GM23338 (cell line): Measurements from ENCODE around the gene RPL32. TPM values are rescaled to one million over a fixed set of nuclear protein-coding genes. Genes with fewer than 3 reads are reported as not detected.

ENCODE experiments used
- ATAC-seq: fragments of 200-7000 bp; cut with Tn5 transposase; 3 replicates; pipeline ENCODE4 v1.9.1; 2020
- DNase-seq: peaks from one replicate; pipeline ENCODE4 v3.0.0-alpha.2; 2015; ENCODE audit warnings: low spot score
- H2AFZ ChIP-seq: fragments of 200-600 bp; sonication (generic); 2 replicates; pipeline ENCODE4 v1.8.0; 2016; ENCODE audit warnings: antibody characterized with exemption, mild to moderate bottlenecking, moderate library complexity
- H3F3A ChIP-seq: fragments of 200-600 bp; sonication (generic); replicated peaks from 2 replicates; pipeline ENCODE4 v1.8.0; 2017; ENCODE audit warnings: antibody characterized with exemption, mixed run types, low read depth
- H3K27ac ChIP-seq: fragments of 200-600 bp; sonication (generic); 2 replicates; pipeline ENCODE4 v1.6.1; 2016; ENCODE audit warnings: low read depth
- H3K27me3 ChIP-seq: fragments of 200-600 bp; sonication (generic); 2 replicates; pipeline ENCODE4 v1.8.0; 2016; ENCODE audit warnings: mild to moderate bottlenecking, mixed run types, moderate library complexity; ENCODE audit not compliant: insufficient read depth
- H3K36me3 ChIP-seq: fragments of 200-600 bp; sonication (generic); 2 replicates; pipeline ENCODE4 v1.8.0; 2016; ENCODE audit warnings: mild to moderate bottlenecking; ENCODE audit not compliant: insufficient read depth
- H3K4me1 ChIP-seq: fragments of 200-600 bp; sonication (generic); 2 replicates; pipeline ENCODE4 v1.8.0; 2016; ENCODE audit warnings: mild to moderate bottlenecking, moderate library complexity; ENCODE audit not compliant: insufficient read depth
- H3K4me2 ChIP-seq: fragments of 200-600 bp; sonication (generic); 2 replicates; pipeline ENCODE4 v1.7.1; 2017; ENCODE audit warnings: mixed run types
- H3K4me3 ChIP-seq: fragments of 200-600 bp; sonication (generic); 2 replicates; pipeline ENCODE4 v1.6.1; 2016; ENCODE audit warnings: mixed run types
- H3K79me2 ChIP-seq: fragments of 200-600 bp; sonication (generic); replicated peaks from 2 replicates; pipeline ENCODE4 v1.8.0; 2017; ENCODE audit warnings: mild to moderate bottlenecking; ENCODE audit not compliant: insufficient read depth
- H3K9me2 ChIP-seq: fragments of 200-600 bp; sonication (generic); 2 replicates; pipeline ENCODE4 v1.8.0; 2017; ENCODE audit not compliant: insufficient read depth
- H4K20me1 ChIP-seq: fragments of 200-600 bp; sonication (generic); replicated peaks from 2 replicates; pipeline ENCODE4 v1.8.0; 2017; ENCODE audit warnings: mild to moderate bottlenecking; ENCODE audit not compliant: insufficient read depth
- H3K27ac Mint-ChIP-seq: 2 replicates; pipeline ENCODE4 v1.8.0; 2020; ENCODE audit warnings: inconsistent platforms, mild to moderate bottlenecking, moderate library complexity, mixed read lengths
- H3K27me3 Mint-ChIP-seq: 3 replicates; pipeline ENCODE4 v1.8.0; 2022; ENCODE audit warnings: low read depth, mild to moderate bottlenecking, moderate library complexity, mixed read lengths, inconsistent platforms; ENCODE audit not compliant: insufficient read depth, poor library complexity
- H3K36me3 Mint-ChIP-seq: 3 replicates; pipeline ENCODE4 v1.8.0; 2021; ENCODE audit warnings: low read depth, mild to moderate bottlenecking, inconsistent platforms, moderate library complexity, mixed read lengths
- H3K4me1 Mint-ChIP-seq: 3 replicates; pipeline ENCODE4 v1.8.0; 2020; ENCODE audit warnings: mild to moderate bottlenecking, inconsistent platforms, mixed read lengths
- H3K4me3 Mint-ChIP-seq: 3 replicates; pipeline ENCODE4 v1.8.0; 2021; ENCODE audit warnings: moderate library complexity, mild to moderate bottlenecking, inconsistent platforms, mixed read lengths
- H3K9me3 Mint-ChIP-seq: 3 replicates; pipeline ENCODE4 v1.8.0; 2020; ENCODE audit warnings: moderate library complexity, mild to moderate bottlenecking, inconsistent platforms, mixed read lengths
- CREB1 ChIP-seq: fragments of 250-450 bp; sonication (Bioruptor Pico); IDR thresholded peaks from 2 replicates; pipeline ENCODE4 v1.5.0; 2020; ENCODE audit warnings: low read depth, mild to moderate bottlenecking, moderate library complexity
- CTCF ChIP-seq, 2 experiments: fragments of 200-600 bp in 1 of 2; sonication (generic) in 1 of 2; conservative IDR thresholded peaks; 2 replicates each; pipeline versions ENCODE4 v1.5.1 to v1.6.1; 2016 to 2017; ENCODE audit warnings: antibody characterized with exemption in 2 of 2, low read depth in 2 of 2, mild to moderate bottlenecking in 2 of 2, moderate library complexity in 1 of 2
- EZH2 ChIP-seq: fragments of 200-600 bp; sonication (generic); IDR thresholded peaks from one replicate; pipeline ENCODE4 v1.8.0; 2017; ENCODE audit warnings: antibody characterized with exemption, mild to moderate bottlenecking, low read depth; ENCODE audit not compliant: unreplicated experiment
- EZH2phosphoT487 ChIP-seq: fragments of 200-600 bp; sonication (generic); IDR thresholded peaks from one replicate; pipeline ENCODE4 v1.8.1; 2018; ENCODE audit warnings: antibody characterized with exemption; ENCODE audit not compliant: unreplicated experiment
- JUNB ChIP-seq: IDR thresholded peaks from one replicate; pipeline ENCODE4 v1.6.1; 2016; ENCODE audit warnings: antibody characterized with exemption; ENCODE audit not compliant: unreplicated experiment
- NANOG ChIP-seq: IDR thresholded peaks from 2 replicates; pipeline ENCODE4 v1.6.1; 2016; ENCODE audit warnings: antibody characterized with exemption, borderline replicate concordance
- POLR2AphosphoS5 ChIP-seq: IDR thresholded peaks from 2 replicates; pipeline ENCODE4 v1.6.1; 2016; ENCODE audit warnings: antibody characterized with exemption, low read depth
- STAT1 ChIP-seq: IDR thresholded peaks from one replicate; pipeline ENCODE4 v1.6.1; 2016; ENCODE audit warnings: antibody characterized with exemption; ENCODE audit not compliant: unreplicated experiment
- ZNF114 ChIP-seq: fragments of 250-450 bp; sonication (Bioruptor Pico); IDR thresholded peaks from 2 replicates; pipeline ENCODE4 v1.5.0; 2020; ENCODE audit warnings: mild to moderate bottlenecking, moderate library complexity
- ZNF331 ChIP-seq: fragments of 250-450 bp; sonication (Bioruptor Pico); IDR thresholded peaks from 2 replicates; pipeline ENCODE4 v1.5.0; 2020; ENCODE audit warnings: low read depth, mild to moderate bottlenecking, moderate library complexity
- polyA plus RNA-seq: library from polyadenylated mRNA; unstranded; fragments of >200 nt; fragmentation: Nextera tagmentation; extraction: Ambion mirVana; gene quantifications from 2 replicates; pipeline ENCODE4 v1.2.1, GENCODE V29; 2016
- total RNA-seq: library from RNA; depleted of rRNA; stranded (reverse); fragments of >200 nt; shearing (Covaris generic); gene quantifications from 2 replicates; pipeline ENCODE4 v1.2.3, GENCODE V29; 2014
- TF ChIP-seq, protein P1 (sequence below): IDR thresholded peaks from 2 replicates; pipeline ENCODE4 v1.6.1; 2016; ENCODE audit warnings: antibody characterized with exemption
- TF ChIP-seq, protein P2 (sequence below): fragments of 250-450 bp; sonication (Bioruptor Pico); IDR thresholded peaks from 2 replicates; pipeline ENCODE4 v1.5.0; 2020; ENCODE audit warnings: mild to moderate bottlenecking, moderate library complexity
- TF ChIP-seq, protein P3 (sequence below): IDR thresholded peaks from one replicate; pipeline ENCODE4 v1.6.1; 2018; ENCODE audit warnings: antibody characterized with exemption; ENCODE audit not compliant: unreplicated experiment

Gene RPL32
- total and polyA plus RNA-seq, 2 experiments from 2014 or later = 561 to 2,550 TPM

- Histone ChIP-seq H4K20me1 (no peaks in the 10 kb centered on the region), H3K9me2 (no peaks in the 10 kb centered on the region), H3K4me3 (peak overlapping the region; percentile 58), H3K27ac (no peak overlapping the region), H3K4me2 (peak overlapping the region; percentile 78), H3K79me2 (no peaks in the 10 kb centered on the region), H3K36me3 (no peaks in the 10 kb centered on the region), H3F3A (no peaks in the 10 kb centered on the region), H2AFZ (peak overlapping the region; percentile 43; the same call in 1 of the 2 replicates), H3K27me3 (no peaks in the 10 kb centered on the region), H3K4me1 (peaks cover 8% of the 10 kb centered on the region)
- TF ChIP-seq NANOG (no peak), JUNB (no peak), CREB1 (CRISPR knock-in tag) (peak; percentile 44; the same call in 1 of the 2 replicates), EZH2phosphoT487 (no peak), EZH2 (no peak), CTCF (conservative IDR thresholded peaks at IDR 0.05; ENCODE audit: low read depth in 2 of 2) (peak; percentile 47 to 61), ZNF114 (no peak), POLR2AphosphoS5 (peak; percentile 79), ZNF331 (CRISPR knock-in tag) (no peak), STAT1 (no peak)
- TF ChIP-seq, protein P1, sequence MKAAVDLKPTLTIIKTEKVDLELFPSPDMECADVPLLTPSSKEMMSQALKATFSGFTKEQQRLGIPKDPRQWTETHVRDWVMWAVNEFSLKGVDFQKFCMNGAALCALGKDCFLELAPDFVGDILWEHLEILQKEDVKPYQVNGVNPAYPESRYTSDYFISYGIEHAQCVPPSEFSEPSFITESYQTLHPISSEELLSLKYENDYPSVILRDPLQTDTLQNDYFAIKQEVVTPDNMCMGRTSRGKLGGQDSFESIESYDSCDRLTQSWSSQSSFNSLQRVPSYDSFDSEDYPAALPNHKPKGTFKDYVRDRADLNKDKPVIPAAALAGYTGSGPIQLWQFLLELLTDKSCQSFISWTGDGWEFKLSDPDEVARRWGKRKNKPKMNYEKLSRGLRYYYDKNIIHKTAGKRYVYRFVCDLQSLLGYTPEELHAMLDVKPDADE = no peak
- TF ChIP-seq, protein P2, sequence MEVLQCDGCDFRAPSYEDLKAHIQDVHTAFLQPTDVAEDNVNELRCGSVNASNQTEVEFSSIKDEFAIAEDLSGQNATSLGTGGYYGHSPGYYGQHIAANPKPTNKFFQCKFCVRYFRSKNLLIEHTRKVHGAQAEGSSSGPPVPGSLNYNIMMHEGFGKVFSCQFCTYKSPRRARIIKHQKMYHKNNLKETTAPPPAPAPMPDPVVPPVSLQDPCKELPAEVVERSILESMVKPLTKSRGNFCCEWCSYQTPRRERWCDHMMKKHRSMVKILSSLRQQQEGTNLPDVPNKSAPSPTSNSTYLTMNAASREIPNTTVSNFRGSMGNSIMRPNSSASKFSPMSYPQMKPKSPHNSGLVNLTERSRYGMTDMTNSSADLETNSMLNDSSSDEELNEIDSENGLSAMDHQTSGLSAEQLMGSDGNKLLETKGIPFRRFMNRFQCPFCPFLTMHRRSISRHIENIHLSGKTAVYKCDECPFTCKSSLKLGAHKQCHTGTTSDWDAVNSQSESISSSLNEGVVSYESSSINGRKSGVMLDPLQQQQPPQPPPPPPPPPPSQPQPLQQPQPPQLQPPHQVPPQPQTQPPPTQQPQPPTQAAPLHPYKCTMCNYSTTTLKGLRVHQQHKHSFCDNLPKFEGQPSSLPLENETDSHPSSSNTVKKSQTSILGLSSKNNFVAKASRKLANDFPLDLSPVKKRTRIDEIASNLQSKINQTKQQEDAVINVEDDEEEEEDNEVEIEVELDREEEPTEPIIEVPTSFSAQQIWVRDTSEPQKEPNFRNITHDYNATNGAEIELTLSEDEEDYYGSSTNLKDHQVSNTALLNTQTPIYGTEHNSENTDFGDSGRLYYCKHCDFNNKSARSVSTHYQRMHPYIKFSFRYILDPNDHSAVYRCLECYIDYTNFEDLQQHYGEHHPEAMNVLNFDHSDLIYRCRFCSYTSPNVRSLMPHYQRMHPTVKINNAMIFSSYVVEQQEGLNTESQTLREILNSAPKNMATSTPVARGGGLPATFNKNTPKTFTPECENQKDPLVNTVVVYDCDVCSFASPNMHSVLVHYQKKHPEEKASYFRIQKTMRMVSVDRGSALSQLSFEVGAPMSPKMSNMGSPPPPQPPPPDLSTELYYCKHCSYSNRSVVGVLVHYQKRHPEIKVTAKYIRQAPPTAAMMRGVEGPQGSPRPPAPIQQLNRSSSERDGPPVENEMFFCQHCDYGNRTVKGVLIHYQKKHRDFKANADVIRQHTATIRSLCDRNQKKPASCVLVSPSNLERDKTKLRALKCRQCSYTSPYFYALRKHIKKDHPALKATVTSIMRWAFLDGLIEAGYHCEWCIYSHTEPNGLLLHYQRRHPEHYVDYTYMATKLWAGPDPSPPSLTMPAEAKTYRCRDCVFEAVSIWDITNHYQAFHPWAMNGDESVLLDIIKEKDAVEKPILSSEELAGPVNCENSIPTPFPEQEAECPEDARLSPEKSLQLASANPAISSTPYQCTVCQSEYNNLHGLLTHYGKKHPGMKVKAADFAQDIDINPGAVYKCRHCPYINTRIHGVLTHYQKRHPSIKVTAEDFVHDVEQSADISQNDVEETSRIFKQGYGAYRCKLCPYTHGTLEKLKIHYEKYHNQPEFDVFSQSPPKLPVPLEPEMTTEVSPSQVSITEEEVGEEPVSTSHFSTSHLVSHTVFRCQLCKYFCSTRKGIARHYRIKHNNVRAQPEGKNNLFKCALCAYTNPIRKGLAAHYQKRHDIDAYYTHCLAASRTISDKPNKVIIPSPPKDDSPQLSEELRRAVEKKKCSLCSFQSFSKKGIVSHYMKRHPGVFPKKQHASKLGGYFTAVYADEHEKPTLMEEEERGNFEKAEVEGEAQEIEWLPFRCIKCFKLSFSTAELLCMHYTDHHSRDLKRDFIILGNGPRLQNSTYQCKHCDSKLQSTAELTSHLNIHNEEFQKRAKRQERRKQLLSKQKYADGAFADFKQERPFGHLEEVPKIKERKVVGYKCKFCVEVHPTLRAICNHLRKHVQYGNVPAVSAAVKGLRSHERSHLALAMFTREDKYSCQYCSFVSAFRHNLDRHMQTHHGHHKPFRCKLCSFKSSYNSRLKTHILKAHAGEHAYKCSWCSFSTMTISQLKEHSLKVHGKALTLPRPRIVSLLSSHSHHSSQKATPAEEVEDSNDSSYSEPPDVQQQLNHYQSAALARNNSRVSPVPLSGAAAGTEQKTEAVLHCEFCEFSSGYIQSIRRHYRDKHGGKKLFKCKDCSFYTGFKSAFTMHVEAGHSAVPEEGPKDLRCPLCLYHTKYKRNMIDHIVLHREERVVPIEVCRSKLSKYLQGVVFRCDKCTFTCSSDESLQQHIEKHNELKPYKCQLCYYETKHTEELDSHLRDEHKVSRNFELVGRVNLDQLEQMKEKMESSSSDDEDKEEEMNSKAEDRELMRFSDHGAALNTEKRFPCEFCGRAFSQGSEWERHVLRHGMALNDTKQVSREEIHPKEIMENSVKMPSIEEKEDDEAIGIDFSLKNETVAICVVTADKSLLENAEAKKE (CRISPR knock-in tag) = no peak
- TF ChIP-seq, protein P3, sequence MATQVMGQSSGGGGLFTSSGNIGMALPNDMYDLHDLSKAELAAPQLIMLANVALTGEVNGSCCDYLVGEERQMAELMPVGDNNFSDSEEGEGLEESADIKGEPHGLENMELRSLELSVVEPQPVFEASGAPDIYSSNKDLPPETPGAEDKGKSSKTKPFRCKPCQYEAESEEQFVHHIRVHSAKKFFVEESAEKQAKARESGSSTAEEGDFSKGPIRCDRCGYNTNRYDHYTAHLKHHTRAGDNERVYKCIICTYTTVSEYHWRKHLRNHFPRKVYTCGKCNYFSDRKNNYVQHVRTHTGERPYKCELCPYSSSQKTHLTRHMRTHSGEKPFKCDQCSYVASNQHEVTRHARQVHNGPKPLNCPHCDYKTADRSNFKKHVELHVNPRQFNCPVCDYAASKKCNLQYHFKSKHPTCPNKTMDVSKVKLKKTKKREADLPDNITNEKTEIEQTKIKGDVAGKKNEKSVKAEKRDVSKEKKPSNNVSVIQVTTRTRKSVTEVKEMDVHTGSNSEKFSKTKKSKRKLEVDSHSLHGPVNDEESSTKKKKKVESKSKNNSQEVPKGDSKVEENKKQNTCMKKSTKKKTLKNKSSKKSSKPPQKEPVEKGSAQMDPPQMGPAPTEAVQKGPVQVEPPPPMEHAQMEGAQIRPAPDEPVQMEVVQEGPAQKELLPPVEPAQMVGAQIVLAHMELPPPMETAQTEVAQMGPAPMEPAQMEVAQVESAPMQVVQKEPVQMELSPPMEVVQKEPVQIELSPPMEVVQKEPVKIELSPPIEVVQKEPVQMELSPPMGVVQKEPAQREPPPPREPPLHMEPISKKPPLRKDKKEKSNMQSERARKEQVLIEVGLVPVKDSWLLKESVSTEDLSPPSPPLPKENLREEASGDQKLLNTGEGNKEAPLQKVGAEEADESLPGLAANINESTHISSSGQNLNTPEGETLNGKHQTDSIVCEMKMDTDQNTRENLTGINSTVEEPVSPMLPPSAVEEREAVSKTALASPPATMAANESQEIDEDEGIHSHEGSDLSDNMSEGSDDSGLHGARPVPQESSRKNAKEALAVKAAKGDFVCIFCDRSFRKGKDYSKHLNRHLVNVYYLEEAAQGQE = no peak
- ATAC-seq (peak; percentile 91), DNase-seq (peak; percentile 98)
- peak overlapping the region; percentile 65 for H3K4me3 Mint-ChIP-seq
- no peaks in the 10 kb centered on the region for H3K9me3 Mint-ChIP-seq
- peaks cover 15% of the 10 kb centered on the region for H3K4me1 Mint-ChIP-seq
- peaks cover 8% of the 10 kb centered on the region for H3K27me3 Mint-ChIP-seq
- H3K36me3 Mint-ChIP-seq = peaks cover 19% of the 10 kb centered on the region
- no peak overlapping the region for H3K27ac Mint-ChIP-seq
Measured at GRCh38 chr3:12810013-12810780, 31.2 kb downstream of the RPL32 start.
